Body of pancreas (tissue), 4 donors: Measurements from ENCODE around the gene GPAM.

Experiments
- POLR2A ChIP-seq, 3 donors: fragments of 450-650 bp; IDR thresholded peaks; one replicate each; pipeline ENCODE4 v1.6.1; 2016; ENCODE audit warnings: antibody characterized with exemption in 3 of 3, mild to moderate bottlenecking in 2 of 3
- TF ChIP-seq, protein P1 (sequence below), 7 experiments: fragments of 450-650 bp in 4 of 7; fragments of 200-600 bp in 3 of 7; sonication (generic) in 3 of 7; IDR thresholded peaks; one replicate each; pipeline ENCODE4 v1.5.1; 2016 to 2019; ENCODE audit warnings: antibody characterized with exemption in 7 of 7

DNA sequence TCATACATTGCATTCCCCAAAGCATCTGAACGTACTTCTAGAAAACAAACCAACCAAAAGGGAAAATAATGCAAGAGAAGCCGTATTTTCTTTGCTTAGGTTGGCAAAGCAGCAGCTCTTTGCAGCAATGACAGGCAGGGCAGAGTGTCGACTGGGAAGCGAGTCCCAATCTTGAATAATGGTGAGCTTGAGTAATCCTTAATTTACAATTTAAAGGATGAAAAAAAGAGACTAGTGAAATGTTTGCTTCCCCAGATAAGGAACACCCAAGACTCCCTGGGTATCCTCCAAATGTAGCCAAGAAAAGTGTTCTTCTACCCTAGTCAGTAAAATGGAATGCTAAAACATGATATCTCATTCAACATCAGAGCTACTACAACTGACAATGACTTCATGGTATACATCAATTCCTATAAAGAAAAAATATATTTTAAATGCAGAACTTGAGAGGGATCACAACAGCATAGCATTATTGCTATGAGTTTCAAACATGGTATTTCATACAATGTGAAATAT is 32.0 kb downstream of the GPAM start:
- TF ChIP-seq, protein P1, sequence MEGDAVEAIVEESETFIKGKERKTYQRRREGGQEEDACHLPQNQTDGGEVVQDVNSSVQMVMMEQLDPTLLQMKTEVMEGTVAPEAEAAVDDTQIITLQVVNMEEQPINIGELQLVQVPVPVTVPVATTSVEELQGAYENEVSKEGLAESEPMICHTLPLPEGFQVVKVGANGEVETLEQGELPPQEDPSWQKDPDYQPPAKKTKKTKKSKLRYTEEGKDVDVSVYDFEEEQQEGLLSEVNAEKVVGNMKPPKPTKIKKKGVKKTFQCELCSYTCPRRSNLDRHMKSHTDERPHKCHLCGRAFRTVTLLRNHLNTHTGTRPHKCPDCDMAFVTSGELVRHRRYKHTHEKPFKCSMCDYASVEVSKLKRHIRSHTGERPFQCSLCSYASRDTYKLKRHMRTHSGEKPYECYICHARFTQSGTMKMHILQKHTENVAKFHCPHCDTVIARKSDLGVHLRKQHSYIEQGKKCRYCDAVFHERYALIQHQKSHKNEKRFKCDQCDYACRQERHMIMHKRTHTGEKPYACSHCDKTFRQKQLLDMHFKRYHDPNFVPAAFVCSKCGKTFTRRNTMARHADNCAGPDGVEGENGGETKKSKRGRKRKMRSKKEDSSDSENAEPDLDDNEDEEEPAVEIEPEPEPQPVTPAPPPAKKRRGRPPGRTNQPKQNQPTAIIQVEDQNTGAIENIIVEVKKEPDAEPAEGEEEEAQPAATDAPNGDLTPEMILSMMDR (IDR thresholded peaks at IDR 0.05), result no peak
- no peak for TF ChIP-seq POLR2A (IDR thresholded peaks at IDR 0.05)
